Fibroblast of mammary gland (primary cell): ENCODE data around the gene AFF3.

Source experiments
- DNase-seq: peaks from one replicate; pipeline ENCODE4 v3.0.0-alpha.2; 2010; ENCODE audit warnings: low read depth
- H3K4me3 ChIP-seq: 2 replicates; pipeline ENCODE4 v1.5.1; 2011; ENCODE audit warnings: low read depth, mild to moderate bottlenecking, low read length, moderate library complexity; ENCODE audit not compliant: control insufficient read depth
- TF ChIP-seq, protein P1 (sequence below): conservative IDR thresholded peaks from 2 replicates; pipeline ENCODE4 v1.5.1; 2011; ENCODE audit warnings: low read depth, low read length, inconsistent platforms; ENCODE audit not compliant: control insufficient read depth, insufficient read depth

AFF3 gene

DNA sequence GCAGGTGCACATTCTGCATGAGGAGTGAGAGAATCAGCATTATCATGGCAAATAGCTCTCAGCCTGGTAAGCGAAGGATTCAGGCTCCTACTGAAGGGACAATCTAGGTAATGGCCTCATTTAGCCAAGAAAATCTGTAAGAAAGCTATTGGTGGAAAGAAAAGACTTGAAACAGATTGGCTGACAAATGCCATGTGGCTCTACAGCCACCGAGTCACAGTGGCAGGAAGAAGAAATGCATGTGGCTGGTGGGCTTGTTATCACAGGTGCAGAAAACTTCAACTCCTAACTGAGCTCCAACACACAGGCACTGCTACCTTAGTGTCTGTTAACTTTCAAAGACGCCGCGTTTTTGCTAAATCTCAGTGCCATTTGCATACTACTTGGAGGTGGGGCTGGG lies 592.0 kb downstream of the AFF3 start:
- TF ChIP-seq, protein P1, sequence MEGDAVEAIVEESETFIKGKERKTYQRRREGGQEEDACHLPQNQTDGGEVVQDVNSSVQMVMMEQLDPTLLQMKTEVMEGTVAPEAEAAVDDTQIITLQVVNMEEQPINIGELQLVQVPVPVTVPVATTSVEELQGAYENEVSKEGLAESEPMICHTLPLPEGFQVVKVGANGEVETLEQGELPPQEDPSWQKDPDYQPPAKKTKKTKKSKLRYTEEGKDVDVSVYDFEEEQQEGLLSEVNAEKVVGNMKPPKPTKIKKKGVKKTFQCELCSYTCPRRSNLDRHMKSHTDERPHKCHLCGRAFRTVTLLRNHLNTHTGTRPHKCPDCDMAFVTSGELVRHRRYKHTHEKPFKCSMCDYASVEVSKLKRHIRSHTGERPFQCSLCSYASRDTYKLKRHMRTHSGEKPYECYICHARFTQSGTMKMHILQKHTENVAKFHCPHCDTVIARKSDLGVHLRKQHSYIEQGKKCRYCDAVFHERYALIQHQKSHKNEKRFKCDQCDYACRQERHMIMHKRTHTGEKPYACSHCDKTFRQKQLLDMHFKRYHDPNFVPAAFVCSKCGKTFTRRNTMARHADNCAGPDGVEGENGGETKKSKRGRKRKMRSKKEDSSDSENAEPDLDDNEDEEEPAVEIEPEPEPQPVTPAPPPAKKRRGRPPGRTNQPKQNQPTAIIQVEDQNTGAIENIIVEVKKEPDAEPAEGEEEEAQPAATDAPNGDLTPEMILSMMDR, result no peak
- no peak for DNase-seq
- no peak overlapping the region for H3K4me3 ChIP-seq

DNA sequence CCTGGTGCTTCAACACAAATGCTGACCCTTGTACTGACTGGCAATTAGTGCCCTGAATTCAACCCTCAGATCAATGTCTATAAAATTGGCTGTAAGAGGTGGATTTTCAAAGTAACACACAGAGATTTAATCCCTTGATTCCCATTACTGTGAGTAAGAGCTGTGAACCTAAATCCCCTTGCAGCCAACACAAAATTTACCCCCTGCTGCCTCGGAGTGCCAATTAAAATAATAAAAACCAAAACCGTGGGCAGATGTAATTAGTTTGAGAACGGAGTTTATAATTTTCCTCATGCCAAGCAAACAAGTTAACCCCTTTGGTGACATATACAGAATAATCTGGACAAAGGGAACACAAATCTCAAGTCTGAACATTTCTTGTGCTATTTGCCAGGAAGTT lies 596.8 kb downstream of the AFF3 start:
- no peak for DNase-seq
- TF ChIP-seq, protein P1, result no peak
- H3K4me3 ChIP-seq, result no peak overlapping the region

DNA sequence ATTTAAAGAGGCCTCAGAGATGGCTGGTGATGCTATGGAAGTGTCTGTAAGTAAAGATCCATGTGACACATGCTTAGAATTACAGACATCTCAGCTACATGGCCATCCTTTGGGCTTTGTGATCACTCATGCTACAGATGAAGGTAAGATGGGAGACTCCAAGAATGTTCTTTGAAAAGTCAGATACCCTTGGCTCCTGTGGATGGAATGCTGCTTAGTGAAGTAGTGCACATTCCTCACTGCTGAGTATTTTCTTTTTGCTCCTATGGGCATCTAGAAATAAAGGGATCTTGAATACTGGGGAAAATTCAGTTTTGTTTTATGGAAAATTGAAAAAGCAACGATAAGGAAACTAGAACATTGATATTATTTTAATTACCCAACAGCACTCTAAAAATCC lies 597.3 kb downstream of the AFF3 start:
- no peak for DNase-seq
- H3K4me3 ChIP-seq, result no peak overlapping the region
- TF ChIP-seq, protein P1, result no peak

DNA sequence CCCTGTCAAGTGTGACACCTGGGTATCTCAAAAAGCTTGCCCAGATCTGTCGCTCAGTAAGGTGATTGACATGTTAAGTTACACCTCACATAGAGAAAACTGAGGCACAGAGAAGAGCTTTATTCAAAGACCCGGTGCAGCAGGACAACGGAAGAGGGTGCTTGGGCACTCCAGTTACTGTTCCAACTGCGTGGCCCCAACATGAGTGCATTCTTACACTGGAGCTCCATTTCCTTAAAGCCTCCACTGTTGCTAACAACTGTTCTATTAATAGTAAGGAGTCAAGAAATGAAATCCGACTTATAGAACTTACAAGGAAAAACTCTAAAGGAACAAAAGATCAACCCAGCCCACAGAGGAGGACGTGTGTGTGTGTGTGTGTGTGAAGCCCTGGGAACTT lies 597.8 kb downstream of the AFF3 start:
- TF ChIP-seq, protein P1, result no peak

DNA sequence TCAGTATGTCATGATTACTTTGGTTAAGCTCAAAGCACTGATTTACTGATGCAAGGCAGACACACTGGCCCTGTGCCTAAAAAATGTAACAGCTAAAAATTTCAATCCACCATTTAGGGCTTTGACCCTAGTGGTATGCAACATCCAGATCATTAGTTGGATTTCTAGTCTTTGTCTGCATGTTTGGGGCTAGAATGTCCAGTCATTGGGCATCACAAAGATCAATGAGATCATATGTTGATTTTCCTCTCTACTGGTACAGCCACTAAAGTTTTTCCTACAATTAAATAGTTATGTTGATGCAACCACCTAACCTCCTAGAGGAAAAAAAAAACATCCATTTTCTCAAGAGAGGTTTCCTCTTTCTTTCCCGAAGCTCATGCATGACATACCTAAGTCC lies 599.1 kb downstream of the AFF3 start:
- H3K4me3 ChIP-seq, result no peak overlapping the region
- no peak for DNase-seq
- TF ChIP-seq, protein P1, result no peak

More for the DNA sequence above, 597.8 kb downstream of the AFF3 start:
- no peak for DNase-seq
- H3K4me3 ChIP-seq, result no peak overlapping the region

DNA sequence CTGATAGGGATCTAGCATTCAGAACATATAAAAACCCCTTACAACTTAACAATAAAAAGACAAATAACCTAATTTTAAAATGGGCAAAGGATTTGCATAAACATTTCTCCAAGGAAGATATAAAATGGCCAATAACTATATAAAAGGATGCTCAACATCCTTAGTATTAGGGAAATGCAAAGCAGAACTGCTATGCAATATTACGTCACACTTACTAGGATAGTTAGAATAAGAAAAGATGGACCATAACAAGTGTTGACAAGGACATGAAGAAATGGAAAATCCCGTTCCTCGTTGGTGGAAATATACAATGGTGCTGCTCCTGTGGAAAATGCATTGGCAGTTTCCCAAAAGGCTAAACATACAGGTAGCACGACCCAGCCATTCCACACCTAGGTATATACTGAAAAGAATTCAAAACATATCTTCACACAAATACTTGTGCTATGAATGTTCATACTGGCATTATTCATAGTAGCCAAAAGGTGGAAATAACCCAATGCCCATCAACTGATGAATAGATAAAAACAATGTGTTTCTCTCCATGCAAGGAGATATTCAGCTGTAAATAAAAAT lies 604.4 kb downstream of the AFF3 start:
- TF ChIP-seq, protein P1, result no peak
- no peak overlapping the region for H3K4me3 ChIP-seq
- DNase-seq, result no peak

DNA sequence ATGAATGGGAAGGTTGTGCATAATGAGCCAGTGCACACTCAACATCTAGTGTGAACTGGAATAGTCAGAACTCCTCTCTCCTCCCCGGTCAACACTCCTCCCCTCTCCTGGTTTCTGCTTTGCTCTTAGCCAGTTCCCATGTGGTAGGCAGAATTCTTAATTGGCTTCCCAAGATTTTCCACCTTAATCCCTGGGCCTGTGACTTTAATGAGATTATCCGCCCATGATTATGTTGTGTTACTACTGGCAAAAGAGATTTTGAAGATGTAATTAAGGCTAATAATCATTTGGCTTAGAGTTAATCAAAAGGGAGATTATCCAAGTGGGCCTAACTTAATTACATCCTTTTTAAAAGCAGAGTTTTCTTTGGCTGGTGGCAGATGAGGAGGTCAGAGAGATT lies 618.3 kb downstream of the AFF3 start:
- DNase-seq, result no peak
- TF ChIP-seq, protein P1, result no peak
- no peak overlapping the region for H3K4me3 ChIP-seq
